Breast epithelium (tissue), 3 donors: ENCODE measurements around the gene ADAMTS4.

Source experiments
- POLR2A ChIP-seq: fragments of 450-650 bp; IDR thresholded peaks from one replicate; pipeline ENCODE4 v1.6.1; 2016; ENCODE audit warnings: antibody characterized with exemption, mild to moderate bottlenecking, moderate library complexity
- TF ChIP-seq, protein P1 (sequence below), 3 donors: fragments of 450-650 bp; IDR thresholded peaks; one replicate each; pipeline ENCODE4 v1.5.1; 2016 to 2017; ENCODE audit warnings: antibody characterized with exemption in 3 of 3, mild to moderate bottlenecking in 3 of 3, moderate library complexity in 3 of 3

DNA sequence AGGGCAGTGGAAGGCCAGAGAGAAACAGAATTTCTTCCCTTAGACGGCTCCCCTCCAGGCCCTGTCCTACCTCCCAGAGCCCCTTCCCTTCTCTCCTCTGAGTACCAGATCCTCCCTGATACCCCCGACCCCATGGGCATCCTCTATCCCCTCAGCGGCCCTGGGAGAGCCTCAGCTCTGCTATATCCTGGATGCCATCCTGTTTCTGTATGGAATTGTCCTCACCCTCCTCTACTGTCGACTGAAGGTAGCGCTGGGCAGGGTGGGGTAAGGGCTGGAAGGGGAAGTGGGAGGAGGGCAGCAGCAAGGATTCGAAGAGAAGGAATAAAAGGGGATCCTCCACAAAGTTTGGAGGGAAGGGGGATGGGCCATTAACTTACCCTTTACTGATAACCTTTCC is 19.0 kb upstream of the ADAMTS4 start:
- TF ChIP-seq, protein P1, sequence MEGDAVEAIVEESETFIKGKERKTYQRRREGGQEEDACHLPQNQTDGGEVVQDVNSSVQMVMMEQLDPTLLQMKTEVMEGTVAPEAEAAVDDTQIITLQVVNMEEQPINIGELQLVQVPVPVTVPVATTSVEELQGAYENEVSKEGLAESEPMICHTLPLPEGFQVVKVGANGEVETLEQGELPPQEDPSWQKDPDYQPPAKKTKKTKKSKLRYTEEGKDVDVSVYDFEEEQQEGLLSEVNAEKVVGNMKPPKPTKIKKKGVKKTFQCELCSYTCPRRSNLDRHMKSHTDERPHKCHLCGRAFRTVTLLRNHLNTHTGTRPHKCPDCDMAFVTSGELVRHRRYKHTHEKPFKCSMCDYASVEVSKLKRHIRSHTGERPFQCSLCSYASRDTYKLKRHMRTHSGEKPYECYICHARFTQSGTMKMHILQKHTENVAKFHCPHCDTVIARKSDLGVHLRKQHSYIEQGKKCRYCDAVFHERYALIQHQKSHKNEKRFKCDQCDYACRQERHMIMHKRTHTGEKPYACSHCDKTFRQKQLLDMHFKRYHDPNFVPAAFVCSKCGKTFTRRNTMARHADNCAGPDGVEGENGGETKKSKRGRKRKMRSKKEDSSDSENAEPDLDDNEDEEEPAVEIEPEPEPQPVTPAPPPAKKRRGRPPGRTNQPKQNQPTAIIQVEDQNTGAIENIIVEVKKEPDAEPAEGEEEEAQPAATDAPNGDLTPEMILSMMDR (IDR thresholded peaks at IDR 0.05) = no peak
- TF ChIP-seq POLR2A = no peak
